ENCODE results near the gene INPP5D. TPM values are rescaled to one million over a fixed set of nuclear protein-coding genes. Genes with fewer than 3 reads are reported as not detected.
A peak's percentile ranks its signal among the peaks of the same experiment; 100 is the strongest.

The INPP5D gene
- total RNA-seq, 4 donors from 2014 or later = 11.6 to 333 (median 26.2) TPM

GRCh38 chr2:233135421-233135820 is 75.3 kb downstream of the INPP5D start:
- Histone ChIP-seq H3K4me3 (no peak overlapping the region), H3K27me3 (no peaks in the 10 kb centered on the region), H3K4me1 (no peaks in the 10 kb centered on the region), H3K36me3 (peaks cover 0 to 6% (median 0%) of the 10 kb centered on the region in 3 donors), H3K9me3 (no peaks in the 10 kb centered on the region), H3K27ac (no peak overlapping the region)
- DNase-seq = no peak
- no peak for TF ChIP-seq POLR2A (IDR thresholded peaks at IDR 0.05)

DNA sequence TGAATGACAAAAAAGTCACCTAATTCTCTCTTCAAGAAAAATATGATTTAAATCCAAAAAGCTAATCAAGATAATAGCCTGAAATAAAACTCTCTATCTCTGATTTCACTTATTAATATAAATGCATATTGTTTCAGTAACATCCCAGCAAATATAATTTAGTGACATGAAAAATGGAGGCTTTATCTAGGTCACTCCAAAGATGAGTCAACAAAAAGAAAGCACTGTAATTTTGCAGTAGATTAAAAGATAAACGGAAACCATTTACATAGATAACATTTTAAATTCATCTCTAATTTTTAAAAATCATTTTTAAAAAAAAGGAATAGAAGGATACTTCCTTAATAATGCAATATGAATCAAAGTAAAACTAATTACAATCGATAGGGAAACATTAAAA is 76.9 kb downstream of the INPP5D start:
- Histone ChIP-seq H3K4me3 (no peak overlapping the region), H3K36me3 (peaks cover 0 to 6% (median 0%) of the 10 kb centered on the region in 3 donors), H3K4me1 (no peaks in the 10 kb centered on the region), H3K9me3 (no peaks in the 10 kb centered on the region), H3K27ac (no peak overlapping the region), H3K27me3 (no peaks in the 10 kb centered on the region)
- no peak for DNase-seq
- TF ChIP-seq, protein P1, sequence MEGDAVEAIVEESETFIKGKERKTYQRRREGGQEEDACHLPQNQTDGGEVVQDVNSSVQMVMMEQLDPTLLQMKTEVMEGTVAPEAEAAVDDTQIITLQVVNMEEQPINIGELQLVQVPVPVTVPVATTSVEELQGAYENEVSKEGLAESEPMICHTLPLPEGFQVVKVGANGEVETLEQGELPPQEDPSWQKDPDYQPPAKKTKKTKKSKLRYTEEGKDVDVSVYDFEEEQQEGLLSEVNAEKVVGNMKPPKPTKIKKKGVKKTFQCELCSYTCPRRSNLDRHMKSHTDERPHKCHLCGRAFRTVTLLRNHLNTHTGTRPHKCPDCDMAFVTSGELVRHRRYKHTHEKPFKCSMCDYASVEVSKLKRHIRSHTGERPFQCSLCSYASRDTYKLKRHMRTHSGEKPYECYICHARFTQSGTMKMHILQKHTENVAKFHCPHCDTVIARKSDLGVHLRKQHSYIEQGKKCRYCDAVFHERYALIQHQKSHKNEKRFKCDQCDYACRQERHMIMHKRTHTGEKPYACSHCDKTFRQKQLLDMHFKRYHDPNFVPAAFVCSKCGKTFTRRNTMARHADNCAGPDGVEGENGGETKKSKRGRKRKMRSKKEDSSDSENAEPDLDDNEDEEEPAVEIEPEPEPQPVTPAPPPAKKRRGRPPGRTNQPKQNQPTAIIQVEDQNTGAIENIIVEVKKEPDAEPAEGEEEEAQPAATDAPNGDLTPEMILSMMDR (IDR thresholded peaks at IDR 0.05) = no peak
- no peak for TF ChIP-seq POLR2A (IDR thresholded peaks at IDR 0.05)

DNA sequence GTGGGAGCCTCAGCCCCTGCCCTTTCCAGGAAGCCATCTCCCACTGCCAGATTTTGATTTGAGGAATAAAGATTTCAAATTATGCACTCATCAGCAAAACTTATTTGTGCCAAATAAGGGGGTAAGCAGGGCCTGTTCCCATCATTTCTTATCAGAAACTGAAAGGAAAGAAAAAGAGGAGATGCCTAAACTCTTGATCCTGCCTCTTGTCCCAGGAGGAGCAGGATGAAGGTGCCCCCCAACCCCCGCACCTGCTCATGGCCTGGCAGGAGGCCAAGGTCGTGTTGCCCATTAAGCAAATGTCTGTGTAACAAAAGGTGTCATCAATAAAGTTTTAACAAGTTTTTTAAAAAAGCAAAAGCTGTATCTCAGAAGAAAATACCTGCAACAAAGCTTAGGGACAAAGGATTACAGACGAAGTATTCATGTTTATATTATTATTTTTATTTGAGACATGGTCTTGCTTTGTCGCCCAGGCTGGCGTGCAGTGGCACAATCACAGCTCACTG is 80.0 kb downstream of the INPP5D start:
- no peak for DNase-seq
- Histone ChIP-seq H3K4me3 (no peak overlapping the region), H3K4me1 (no peaks in the 10 kb centered on the region), H3K9me3 (no peaks in the 10 kb centered on the region), H3K36me3 (peaks cover 0 to 6% (median 0%) of the 10 kb centered on the region in 3 donors), H3K27me3 (no peaks in the 10 kb centered on the region), H3K27ac (no peak overlapping the region)
- TF ChIP-seq, protein P1 (IDR thresholded peaks at IDR 0.05) = no peak
- TF ChIP-seq POLR2A (IDR thresholded peaks at IDR 0.05) = no peak

GRCh38 chr2:233140978-233141377 is 80.8 kb downstream of the INPP5D start:
- no peak for DNase-seq

GRCh38 chr2:233141901-233142300 is 81.8 kb downstream of the INPP5D start:
- peak overlapping the region in 1 of 4 donors; percentile 57 for H3K27ac ChIP-seq
- no peak for DNase-seq
- H3K4me3 ChIP-seq = no peak overlapping the region
- no peaks in the 10 kb centered on the region for H3K4me1 ChIP-seq
- H3K9me3 ChIP-seq = no peaks in the 10 kb centered on the region
- H3K36me3 ChIP-seq = peaks cover 0 to 9% (median 0%) of the 10 kb centered on the region in 3 donors
- TF ChIP-seq, protein P1 (IDR thresholded peaks at IDR 0.05) = no peak
- TF ChIP-seq POLR2A (IDR thresholded peaks at IDR 0.05) = no peak
- H3K27me3 ChIP-seq = no peaks in the 10 kb centered on the region

More at GRCh38 chr2:233140978-233141377, 80.8 kb downstream of the INPP5D start:
- no peaks in the 10 kb centered on the region for H3K27me3 ChIP-seq
- no peak overlapping the region for H3K27ac ChIP-seq
- no peak overlapping the region for H3K4me3 ChIP-seq
- TF ChIP-seq POLR2A (IDR thresholded peaks at IDR 0.05) = no peak
- TF ChIP-seq, protein P1 (IDR thresholded peaks at IDR 0.05) = no peak
- H3K36me3 ChIP-seq = peaks cover 0 to 6% (median 0%) of the 10 kb centered on the region in 3 donors
- no peaks in the 10 kb centered on the region for H3K4me1 ChIP-seq
- H3K9me3 ChIP-seq = no peaks in the 10 kb centered on the region

DNA sequence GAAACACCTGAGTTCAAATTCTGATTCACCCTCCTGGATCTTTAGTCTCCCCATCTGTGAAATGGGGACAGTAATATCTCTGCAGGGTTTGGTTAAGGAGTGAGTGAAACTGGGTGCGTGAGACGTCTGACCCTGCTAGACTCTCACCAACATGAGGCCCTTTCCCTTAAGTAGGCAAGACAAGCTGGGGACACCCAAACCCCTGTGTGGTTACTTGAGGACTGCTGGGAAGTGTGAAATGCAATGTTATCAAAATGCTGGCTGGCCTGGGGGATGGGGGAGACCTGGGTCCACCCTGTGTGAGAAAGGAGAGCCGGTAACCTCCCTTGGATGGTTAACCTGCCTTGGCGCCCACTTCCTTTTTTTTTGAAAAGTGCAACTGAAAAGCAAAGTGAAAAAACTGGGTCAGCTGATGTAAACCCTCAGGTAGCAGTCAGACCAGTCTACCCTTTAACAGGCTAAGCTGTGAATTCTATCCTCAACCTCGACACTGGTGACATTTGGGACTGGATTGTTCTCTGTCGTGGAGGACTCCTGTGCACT is 82.3 kb downstream of the INPP5D start:
- H3K4me1 ChIP-seq = no peaks in the 10 kb centered on the region
- peak overlapping the region in 1 of 4 donors; percentile 57 for H3K27ac ChIP-seq
- no peak for TF ChIP-seq POLR2A (IDR thresholded peaks at IDR 0.05)
- TF ChIP-seq, protein P1 (IDR thresholded peaks at IDR 0.05) = no peak
- H3K4me3 ChIP-seq = no peak overlapping the region
- H3K36me3 ChIP-seq = peaks cover 0 to 15% (median 0%) of the 10 kb centered on the region in 3 donors
- H3K9me3 ChIP-seq = no peaks in the 10 kb centered on the region
- no peaks in the 10 kb centered on the region for H3K27me3 ChIP-seq
- DNase-seq = peak in 2 of 3 donors; percentile 58 to 59
